HG03159 (cell line): ENCODE measurements around the gene JPH3.

Experiments used
- ATAC-seq: cut with Tn5 transposase; IDR thresholded peaks from one replicate; pipeline ENCODE4 v1.9.1; 2021; ENCODE audit warnings: mild to moderate bottlenecking, moderate library complexity; ENCODE audit not compliant: unreplicated experiment

The JPH3 gene

DNA sequence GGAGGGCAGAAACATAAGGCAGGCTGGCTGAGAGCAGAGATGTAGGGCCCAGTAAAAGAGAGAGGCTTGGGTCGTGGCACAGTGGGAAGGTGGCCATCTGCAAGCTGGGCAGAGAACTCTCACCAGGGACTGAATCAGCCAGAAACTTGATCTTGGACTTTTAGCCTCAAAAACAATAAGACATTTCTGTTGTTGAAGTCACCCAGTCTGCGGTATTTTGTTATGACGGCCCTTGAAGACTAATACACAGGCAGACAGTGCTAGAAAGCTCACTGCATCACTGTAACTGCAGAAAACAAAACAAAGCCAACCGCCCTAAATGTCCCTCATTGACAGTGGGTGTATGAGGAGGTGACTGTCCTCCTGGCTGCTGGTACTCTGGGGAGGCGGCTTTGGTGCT is 3.9 kb upstream of the JPH3 start:
- no peak for ATAC-seq

DNA sequence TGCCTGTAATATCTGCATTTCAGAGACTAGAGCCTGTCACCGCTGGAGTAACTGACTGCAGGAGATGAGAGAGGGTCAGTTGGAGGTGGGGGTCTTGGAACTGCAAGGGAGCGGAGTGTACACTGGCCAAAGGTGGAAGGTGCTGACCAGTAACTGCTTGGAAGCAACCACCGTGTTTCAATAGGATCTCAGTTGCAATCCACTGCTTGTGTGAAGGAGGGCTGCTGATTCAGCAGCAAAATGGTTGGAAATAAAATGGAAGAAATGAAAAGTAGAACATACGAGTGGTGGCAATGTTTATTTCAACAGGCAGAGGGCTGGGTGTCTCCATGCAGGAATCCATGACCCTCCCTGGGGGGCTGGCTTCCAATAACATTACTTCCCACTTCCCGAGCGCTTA is 2.1 kb upstream of the JPH3 start:
- no peak for ATAC-seq

DNA sequence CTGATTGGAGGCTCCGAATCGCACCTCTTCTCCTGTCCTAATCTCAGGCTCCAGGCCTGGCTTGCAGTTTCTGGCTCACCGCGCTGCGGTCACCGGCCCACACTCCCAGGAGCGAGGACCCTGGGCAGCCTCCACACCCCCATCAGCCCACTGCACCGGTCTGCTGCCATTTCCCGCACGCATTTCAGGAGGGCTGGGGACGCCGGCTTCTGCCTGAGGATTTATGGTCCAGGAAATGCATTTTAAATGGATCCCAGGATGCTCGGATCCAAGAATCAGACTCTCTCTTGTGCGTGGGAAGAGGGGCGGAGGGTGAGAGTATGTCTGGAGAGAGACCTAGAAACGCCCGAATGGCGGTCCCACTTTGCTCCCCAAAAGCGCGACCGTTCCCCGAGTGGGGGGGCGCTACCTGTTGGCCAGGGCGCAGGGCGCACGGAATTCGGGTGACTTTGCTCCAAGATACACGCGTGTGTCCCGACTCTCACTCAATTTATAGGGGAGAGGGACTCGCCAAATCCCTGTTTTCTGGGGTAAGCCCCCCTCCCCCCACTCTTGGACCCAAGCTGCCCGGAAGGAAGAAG is 817 bp upstream of the JPH3 start:
- ATAC-seq: no peak

DNA sequence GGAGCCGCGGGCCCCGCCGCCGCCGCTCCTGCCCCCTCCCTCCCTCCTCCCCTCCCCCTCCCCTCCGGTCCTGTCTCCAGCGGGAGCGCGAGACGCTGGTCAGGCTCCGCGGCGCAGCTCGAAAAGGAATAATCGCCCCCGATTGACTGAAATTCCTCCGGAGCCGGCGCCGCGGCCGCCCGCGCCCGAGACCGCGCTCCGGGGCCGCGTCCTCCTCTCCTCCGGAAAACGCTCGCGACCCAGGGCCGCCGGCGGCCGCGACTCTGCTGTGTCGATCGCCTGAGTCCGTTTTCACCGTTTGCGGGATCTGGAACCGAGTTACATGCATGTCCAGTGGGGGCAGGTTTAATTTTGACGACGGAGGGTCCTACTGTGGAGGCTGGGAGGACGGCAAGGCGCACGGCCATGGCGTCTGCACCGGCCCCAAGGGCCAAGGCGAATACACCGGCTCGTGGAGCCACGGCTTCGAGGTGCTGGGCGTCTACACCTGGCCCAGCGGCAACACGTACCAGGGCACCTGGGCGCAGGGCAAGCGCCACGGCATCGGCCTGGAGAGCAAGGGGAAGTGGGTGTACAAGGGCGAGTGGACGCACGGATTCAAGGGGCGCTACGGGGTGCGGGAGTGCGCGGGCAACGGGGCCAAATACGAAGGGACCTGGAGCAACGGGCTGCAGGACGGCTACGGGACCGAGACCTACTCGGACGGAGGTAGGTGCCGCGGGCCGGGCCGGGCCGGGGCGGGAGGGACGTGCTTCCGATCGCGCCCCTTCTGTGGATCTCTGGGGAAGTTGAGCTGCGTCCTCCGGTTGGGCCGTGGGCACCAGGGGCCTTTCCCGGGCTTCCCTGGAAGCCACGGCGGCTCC is 744 bp downstream of the JPH3 start:
- no peak for ATAC-seq

DNA sequence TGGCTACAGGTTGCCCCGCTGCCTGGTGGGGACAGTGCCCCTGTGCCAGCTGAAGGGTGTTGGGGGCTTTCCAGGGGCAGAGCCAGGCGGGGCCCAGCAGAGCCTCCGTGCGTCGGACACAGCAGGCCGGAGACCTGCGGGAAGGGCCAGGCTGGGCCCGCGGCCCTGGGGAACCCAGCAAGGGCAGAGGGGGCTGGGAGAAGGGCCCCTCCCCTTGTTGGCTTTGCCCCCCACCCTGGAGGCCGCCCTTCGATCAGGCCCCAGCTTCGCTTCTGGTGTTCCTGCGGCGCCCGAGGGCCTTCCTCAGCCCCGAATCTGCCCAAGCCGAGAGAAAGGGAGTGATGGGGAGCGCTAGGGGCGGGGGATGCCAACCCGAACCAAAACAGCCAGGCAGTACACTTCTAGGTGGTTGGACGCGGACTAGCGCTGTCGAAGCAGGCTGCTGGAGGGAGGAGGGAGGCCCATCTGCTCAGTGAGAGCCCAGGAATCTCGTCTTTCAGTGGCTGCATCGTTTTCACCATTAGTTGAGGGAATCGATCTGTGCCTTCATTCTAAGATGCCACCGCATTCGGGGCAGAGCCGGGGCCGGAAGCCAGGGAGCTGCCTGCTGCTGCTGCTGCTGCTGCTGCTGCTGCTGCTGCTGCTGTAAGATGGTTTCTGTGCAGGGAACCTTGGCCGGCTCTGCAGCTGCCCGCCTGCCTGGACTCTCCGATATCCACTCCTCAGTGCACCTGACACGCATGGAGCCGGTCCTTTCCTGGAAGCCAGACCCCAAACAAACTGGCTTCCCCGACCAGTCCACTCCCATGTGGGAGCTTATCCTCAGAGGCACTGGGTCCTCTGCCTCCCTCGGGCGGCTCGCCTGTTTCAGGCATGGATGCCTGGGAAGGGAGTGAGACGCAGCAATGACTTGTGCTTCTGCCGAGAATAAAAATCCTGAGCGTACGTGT is 1.7 kb downstream of the JPH3 start:
- ATAC-seq: no peak

DNA sequence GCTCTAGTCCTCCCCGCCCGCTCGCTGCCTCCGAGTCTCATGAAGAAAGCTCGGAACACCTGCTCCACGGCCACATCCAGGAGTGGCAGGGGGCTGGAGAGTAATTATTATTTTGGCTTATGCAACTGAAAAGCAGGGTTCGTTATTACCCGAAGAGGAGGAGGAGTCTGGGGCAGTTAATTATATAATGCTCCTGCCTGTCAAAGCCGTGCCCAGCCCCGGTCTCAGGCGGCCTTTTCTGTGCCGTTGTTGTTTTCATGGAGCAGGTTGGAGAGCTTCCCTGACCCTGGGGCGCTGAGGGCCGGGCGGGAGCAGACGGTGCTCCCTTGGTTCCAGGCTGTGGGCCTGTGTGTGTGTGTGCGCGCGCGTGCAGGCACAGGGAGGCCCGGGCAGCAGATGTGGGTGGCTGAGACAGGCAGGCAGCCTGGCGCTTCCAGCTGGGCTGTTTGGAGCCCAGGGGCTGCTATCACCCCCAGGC is 2.4 kb downstream of the JPH3 start:
- ATAC-seq: no peak

DNA sequence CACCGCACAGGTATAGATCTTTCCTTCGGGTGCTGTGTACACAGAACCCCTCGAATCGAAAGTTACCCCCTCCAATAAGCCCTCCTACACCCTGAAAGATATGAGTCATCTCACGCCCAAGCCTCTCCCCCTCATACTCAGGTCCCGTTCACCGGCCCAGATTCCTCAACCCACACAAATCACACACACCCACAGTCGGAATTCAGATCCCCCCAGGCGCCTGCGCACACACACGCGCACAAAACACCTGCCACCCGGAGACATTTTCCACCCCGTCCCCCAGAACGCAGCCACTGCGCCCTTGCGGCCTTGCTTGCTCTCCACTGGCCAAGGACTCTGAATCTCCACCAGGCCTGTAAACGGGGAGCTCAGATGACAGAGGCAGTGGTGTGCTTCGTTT is 4.9 kb downstream of the JPH3 start:
- no peak for ATAC-seq

DNA sequence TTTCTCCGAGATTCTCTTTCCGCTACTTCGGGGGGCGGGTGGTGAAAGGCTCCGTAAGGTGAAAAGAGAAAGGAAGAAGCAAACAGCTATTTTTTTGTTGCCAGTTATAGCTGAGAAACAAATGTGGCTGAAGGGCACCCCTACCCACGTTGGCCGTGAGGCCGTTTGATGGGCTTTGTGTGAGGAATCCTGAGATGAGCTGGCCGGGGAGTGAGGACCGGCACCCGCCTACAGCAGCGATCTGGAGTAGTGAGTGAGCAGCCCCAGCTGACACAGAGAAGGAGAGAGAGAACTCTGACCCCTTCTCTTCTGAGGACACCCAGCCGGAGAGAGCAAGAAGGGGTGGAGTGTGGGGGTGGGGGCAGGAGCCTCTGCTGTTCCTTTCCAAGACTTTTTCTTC is 5.6 kb downstream of the JPH3 start:
- ATAC-seq: no peak

DNA sequence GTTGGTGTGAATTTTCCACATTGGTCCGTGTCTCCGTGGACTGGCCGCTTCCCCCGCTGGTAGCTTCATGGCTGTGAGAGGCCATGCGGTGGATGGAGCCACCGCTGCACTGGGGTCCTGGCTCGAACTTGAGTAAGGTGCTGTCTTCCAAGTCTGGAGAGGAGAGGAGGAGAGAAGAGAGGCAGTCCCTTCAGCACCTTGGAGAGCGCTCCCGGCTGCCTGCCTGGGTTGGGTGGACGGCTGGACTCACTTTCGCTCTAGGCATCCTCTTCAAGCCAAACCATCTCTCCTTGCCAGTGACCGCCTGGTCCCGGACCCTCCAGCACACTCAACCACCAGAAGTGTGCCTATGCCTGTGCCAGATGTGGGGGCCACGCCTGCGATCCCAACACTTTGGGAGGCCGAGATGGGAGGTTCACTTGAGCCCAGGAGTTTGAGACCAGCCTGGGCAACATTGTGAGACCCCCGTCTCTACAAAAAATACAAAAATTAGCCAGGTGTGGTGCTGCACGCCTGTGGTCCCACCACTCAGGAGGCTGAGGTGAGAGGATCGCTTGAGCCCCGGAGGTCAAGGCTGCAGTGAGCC is 6.2 kb downstream of the JPH3 start:
- no peak for ATAC-seq

DNA sequence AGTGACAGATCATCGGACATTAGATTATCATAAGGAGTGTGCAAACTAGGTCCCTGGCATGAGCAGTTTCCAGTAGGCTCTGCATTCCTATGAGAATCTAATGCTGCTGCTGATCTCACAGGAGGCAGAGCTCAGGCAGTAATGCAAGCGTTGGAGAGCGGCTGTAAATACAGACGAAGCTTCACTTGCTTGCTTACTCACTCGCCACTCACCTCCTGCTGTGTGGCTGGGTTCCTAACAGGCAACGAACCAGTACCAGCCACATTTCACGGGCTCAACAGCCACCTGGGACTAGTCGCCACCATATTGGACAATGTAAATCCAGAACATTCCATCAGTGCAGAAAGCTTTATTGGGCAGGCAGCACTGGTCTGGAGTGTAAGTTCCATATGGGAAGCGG is 7.7 kb downstream of the JPH3 start:
- ATAC-seq: no peak

DNA sequence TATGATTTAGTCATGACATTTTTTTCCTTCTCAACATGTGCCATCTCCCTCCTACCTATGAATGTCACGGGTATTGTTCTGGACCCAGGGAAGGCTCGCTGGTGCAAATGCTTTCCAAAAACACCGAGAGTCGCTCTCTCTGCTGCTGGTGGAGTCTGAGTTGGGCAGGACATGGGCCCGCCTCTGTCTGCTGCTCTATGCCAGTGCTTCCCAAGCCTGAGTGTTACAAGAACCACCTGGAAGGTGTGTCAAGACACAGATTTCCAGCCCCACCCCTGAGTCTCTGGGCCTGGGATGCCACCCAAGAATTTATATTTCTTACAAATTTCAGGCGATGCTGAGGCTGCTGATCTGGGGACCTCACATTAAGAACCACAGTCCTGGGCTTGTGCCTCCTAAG is 9.1 kb downstream of the JPH3 start:
- ATAC-seq: no peak

DNA sequence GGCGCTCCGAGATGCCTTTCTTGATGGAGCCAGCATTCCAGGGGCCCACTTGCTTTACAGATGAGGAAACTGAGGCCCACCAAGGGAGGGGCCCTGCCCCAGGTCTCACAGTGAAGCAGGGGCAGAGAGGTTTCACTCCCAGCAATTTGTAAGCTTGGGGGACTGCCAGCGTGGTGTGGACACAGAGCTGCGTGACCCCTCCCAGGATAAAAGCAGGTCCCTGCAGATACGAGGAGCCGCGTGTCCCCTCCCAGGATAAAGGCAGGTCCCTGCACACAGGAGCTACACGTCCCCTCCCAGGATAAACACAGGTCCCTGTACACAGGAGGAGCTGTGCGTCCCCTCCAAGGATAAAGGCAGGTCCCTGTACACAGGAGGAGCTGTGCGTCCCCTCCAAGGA is 11.7 kb downstream of the JPH3 start:
- ATAC-seq: no peak

DNA sequence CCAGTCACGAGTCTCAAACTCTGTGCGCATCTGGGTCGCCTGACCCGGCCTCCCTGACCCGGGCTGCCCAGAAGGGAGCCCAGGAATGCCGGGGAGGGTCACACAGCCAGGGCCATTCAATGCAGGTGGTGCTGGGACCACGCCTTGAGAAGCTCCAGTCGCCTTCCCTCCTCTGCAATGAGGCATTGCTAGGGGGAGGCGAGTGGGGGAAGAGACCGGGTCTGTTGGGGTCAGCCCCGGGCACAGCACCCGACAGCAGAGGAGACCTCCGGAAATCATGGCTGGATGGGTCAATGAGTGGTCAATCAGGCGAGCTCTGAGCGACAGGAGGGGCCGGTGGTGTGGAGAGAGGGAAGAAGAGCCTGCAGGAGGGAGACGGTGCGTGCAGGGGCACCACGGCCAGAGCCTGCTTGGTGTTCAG is 13.3 kb downstream of the JPH3 start:
- ATAC-seq: no peak

DNA sequence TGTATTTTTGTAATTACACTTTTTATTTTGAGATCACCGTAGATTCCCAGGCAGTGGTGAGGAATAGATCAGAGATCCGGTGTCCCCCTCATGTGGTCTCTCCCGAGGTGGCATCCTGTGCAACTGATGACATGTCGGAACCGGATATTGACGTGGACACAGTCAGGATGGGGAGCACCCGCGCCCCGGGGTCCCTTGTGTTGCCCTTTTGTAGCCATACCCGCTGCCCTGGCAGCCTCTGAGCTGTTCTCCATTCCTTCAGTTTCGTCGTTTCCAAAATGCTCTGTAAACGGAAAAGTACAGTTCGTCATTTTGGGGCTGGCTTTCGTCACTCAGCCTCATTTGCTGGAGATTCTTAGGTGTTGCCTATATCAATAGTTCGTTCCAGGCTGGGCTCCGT is 14.2 kb downstream of the JPH3 start:
- no peak for ATAC-seq

DNA sequence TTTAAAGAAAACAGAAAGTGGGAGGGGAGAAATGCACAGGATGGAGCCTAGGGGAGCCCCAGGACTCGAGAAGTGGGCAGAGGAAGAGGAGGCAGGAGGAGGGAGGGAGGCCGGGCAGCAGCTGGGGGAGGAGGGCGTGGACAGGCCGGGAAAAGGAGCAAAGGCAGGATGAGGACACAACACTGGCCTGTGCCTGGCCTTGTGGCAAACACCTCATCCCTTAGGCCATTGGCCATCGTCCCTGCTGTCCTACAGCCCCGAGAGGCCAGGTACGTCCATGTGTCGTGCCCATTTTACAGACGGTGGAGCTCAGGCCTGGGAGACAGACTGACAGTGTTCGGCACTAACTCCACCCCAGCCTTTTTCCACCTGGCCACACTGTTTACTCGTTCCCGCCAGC is 15.9 kb downstream of the JPH3 start:
- ATAC-seq: no peak

DNA sequence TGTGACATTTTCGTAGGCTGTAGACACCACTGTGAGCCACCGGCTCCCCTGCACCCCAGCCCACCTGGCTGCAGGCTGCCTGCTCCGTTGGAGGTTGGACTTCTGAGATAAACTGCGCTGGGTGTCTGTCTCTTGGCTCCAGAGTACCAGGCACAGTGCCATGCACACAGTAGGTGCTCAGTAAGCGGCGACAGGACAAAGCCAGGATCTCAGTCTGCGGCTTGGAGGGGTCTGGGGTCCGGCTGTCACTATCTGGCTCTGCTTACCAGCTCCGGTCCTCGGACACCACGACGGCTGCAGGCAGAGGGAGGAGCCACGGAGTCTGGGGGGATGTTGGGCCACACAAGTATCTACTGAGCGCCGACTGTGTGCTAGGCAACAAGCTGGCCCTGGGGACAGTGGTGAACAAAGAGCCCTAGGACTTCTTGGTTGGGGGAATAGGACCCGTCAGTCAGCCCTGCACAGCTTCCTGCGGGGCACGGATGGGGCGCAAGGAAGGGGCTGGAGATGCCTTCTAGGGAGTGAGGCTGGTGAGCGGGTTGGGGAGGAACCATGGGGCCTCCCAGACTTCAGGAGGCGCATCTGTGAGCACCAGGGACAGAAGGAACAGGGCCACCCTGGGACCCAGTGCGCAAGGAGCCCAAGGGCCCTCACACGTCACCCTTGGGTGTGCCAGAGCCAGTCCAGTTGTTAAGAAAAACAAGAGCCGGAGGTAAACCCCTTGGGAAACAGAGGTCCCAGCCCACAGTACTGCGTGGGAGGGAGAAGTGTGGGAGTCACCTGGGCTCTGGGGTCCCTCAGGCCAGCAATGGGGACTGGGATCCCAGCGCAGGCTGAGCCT is 17.3 kb downstream of the JPH3 start:
- ATAC-seq: no peak

DNA sequence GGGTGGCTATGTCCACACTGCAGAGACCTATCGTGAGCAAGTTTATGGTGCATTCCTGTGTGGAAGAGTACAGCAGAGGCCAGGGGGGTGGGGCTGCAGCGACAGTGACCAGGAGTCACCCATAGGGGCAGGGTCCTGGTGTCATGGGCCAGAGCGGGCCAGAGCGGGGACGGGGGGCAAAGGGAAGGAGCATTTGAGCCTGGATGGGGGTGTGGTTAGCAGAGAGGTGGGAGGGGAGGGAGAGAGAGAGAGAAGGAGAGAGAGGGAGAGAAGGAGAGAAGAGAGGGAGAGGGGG is 17.8 kb downstream of the JPH3 start:
- no peak for ATAC-seq

DNA sequence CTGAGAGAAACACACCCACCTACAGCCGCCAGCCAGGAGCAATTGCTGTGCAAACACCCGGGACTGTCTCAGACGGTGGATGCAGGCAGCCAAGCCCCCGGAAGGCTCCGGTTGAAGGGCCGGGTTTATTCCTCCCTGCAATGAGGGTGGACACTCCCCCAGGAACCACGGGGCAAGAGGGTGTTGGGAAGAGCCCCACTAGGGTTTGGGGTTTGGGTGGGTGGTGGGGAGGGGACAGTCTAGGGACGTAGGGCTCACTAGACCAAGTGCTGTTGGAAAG is 19.2 kb downstream of the JPH3 start:
- no peak for ATAC-seq

DNA sequence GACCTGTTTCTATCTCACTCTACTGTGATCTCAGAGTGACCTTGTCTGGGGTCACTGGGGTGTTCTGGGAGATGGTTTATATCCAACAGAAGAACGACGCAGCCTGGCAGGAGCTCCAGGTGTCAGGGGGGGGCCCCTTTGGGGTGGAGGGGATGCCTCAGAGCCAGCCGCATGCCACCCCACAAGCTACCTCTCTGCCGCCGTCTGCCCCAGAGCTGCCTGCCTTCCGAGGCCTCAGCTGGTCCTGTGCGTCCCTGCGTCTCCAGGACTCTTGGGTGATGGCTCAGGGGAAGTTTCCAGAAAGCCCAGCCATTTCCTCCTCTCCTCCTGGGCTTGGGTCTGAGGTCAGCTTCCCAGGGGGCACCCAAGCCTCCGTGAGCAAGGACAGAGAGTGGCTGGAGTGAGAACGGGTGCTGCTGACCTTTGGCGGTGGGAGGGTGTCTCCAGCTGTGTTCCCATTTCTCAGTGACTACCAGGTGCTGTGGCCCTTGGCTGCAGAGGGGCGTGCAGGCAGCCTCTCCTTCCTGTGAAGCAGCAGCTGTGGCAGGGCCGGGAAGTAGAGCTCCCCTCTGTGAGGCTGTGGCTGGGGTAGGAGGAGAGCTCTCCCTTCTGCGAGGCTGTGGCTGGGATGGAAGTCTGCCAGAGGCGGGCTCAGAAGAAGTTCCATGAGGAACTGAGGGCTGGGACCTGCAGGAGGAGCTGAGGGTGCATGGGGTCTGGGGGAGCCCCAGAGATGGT is 19.8 kb downstream of the JPH3 start:
- ATAC-seq: no peak

DNA sequence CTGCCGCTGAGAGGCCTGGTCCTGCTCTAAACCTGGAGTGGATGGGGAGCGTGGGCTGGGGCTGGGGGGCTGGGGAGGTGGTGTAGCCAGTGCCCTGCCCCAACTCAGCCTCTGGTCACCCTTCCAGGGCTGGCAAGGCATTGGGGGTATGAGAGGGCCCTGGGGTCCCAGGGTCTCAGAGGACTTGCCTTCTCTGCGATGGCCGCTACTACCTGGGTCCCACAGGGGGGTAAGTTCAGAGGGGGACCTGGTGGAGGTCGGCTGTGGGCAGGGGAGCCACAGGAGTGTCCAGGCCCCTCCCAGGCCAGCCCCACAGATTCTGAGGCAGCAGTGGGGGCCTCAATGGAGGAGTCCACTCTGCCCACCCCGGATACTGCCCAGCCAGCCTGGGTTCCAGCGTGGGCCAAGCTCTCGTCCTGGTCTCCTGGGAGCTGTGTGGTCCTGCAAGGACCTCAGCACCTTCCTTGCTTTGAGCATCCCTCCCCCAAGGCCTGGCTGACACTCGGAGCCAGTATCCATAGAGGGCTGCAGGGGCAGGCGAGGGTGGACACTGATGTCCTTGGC is 20.5 kb downstream of the JPH3 start:
- ATAC-seq: no peak
